ENCODE measurements around the gene PCNX1.

PCNX1 gene

DNA sequence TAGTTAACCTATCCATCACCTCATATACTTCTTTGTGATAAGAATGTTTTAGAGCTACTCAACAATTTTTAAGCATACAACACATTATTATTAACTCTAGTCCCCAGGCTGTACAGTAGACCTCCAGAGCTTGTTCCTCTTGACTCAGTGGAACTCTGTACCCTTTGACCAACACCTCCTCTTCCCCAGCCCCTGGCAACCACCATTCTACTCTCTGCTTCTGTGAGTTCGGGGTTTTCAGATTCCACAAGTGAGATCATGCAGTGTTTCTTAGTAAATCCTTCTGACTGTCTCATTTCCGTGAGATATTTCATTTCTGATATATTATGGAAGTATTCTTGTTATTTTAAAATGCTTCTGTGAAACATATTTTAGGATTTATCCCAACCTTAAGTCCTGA is 200.7 kb downstream of the PCNX1 start:
- Histone ChIP-seq H3K9me3 (ENCODE audit: low read length) (no peaks in the 10 kb centered on the region), H3K4me3 (ENCODE audit: low read depth in 1 of 2, low read length in 2 of 2) (no peak overlapping the region), H3K27ac (ENCODE audit: low read depth, low read length) (no peak overlapping the region), H3K27me3 (ENCODE audit: control insufficient read depth in 1 of 2, insufficient read depth in 2 of 2, low read length in 2 of 2) (no peaks in the 10 kb centered on the region), H3K36me3 (ENCODE audit: insufficient read depth, low read length) (peaks cover 23% of the 10 kb centered on the region), H3K9ac (ENCODE audit: low read length) (no peak overlapping the region), H3K4me1 (ENCODE audit: insufficient read depth, low read length) (no peaks in the 10 kb centered on the region)

DNA sequence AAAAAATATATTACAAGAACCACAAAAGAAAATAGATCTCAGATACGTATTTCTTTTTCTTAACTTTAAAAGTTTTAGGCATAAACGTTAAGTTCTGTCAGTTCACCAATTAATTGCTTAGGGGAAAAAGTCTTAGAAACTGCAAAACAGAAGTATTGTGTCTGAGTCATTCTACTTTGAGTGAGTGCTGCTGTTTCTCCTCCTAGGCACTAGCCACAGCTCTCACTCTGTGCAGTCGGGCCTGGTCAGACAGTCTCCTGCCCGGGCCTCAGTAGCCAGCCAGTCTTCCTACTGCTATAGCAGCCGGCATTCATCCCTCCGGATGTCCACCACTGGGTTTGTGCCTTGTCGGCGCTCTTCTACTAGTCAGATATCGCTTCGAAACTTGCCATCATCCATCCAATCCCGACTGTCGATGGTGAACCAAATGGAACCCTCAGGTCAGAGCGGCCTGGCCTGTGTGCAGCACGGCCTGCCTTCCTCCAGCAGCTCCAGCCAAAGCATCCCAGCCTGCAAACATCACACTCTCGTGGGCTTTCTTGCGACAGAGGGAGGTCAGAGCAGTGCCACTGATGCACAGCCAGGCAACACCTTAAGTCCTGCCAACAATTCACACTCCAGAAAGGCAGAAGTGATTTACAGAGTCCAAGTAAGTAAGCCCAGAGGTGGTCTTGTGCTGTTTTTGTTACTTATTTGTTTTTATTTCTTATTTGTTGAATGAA is 201.3 kb downstream of the PCNX1 start:
- Histone ChIP-seq H3K36me3 (ENCODE audit: insufficient read depth, low read length) (peaks cover 19% of the 10 kb centered on the region), H3K4me1 (ENCODE audit: insufficient read depth, low read length) (no peaks in the 10 kb centered on the region), H3K9me3 (ENCODE audit: low read length) (no peaks in the 10 kb centered on the region), H3K27ac (ENCODE audit: low read depth, low read length) (no peak overlapping the region), H3K9ac (ENCODE audit: low read length) (no peak overlapping the region), H3K27me3 (ENCODE audit: control insufficient read depth in 1 of 2, insufficient read depth in 2 of 2, low read length in 2 of 2) (no peaks in the 10 kb centered on the region), H3K4me3 (ENCODE audit: low read depth in 1 of 2, low read length in 2 of 2) (no peak overlapping the region)

DNA sequence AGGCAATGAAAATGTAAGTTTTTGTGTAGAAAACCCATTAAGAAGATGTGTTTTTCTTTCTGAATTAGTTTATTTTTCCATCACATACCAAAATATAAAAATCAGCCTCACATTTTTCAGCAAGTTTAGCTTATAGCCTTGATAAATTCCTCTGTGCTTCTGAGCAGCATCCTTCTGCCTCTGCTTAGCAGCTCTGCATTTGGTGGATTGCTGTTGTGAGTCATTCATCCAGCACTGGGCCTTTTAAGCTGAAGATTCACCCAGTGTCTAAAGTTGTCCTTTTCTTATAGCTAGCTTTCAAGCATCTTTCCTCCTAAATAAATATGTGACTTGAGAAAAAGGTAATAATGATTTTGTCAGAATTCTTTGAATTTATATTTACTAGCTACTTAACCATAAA is 206.1 kb downstream of the PCNX1 start:
- H3K9ac ChIP-seq (ENCODE audit: low read length) = no peak overlapping the region
- H3K27me3 ChIP-seq (ENCODE audit: control insufficient read depth in 1 of 2, insufficient read depth in 2 of 2, low read length in 2 of 2) = no peaks in the 10 kb centered on the region
- peaks cover 6% of the 10 kb centered on the region for H3K36me3 ChIP-seq (ENCODE audit: insufficient read depth, low read length)
- peaks cover 22% of the 10 kb centered on the region for H3K4me1 ChIP-seq (ENCODE audit: insufficient read depth, low read length)
- no peak overlapping the region for H3K4me3 ChIP-seq (ENCODE audit: low read depth in 1 of 2, low read length in 2 of 2)
- H3K9me3 ChIP-seq (ENCODE audit: low read length) = no peaks in the 10 kb centered on the region
- no peak overlapping the region for H3K27ac ChIP-seq (ENCODE audit: low read depth, low read length)

DNA sequence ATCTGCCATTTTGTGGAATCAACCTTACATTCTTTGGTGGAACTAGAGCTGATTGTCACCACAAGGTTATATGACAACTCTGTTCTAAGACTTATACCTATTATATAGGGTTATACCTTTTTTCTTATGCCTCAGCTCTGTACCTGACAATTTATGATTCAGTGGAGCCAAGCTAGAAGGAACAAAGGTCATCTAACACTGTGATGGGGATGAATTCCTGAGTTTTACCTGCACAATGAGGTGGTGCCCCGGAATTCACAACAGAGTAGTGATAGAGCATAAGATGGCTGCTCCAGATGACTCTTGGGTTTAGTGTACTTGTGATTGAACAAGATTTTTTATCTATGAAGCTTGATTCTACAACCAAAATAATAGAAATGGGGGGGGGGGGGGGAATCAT is 207.3 kb downstream of the PCNX1 start:
- no peak overlapping the region for H3K27ac ChIP-seq (ENCODE audit: low read depth, low read length)
- no peaks in the 10 kb centered on the region for H3K9me3 ChIP-seq (ENCODE audit: low read length)
- H3K36me3 ChIP-seq (ENCODE audit: insufficient read depth, low read length) = no peaks in the 10 kb centered on the region
- no peaks in the 10 kb centered on the region for H3K27me3 ChIP-seq (ENCODE audit: control insufficient read depth in 1 of 2, insufficient read depth in 2 of 2, low read length in 2 of 2)
- H3K4me3 ChIP-seq (ENCODE audit: low read depth in 1 of 2, low read length in 2 of 2) = no peak overlapping the region
- peaks cover 29% of the 10 kb centered on the region for H3K4me1 ChIP-seq (ENCODE audit: insufficient read depth, low read length)
- H3K9ac ChIP-seq (ENCODE audit: low read length) = no peak overlapping the region

DNA sequence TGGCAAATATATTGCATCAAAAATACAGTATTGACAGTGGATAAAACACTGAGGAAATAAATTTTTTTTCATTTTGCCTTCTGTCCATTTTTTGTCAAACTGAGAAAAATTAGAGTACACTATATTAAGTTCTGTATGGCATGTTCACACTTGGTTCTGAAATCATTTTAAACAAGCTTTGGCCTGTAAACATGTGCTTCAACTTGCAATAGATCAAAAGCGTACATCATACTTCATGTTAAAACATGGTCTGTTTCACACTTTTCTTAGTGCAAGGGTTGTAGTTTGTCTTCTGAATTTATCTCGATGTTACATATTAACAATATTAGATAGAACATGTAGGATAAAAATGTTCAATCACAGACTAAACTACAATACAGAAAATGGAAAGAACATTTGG is 208.0 kb downstream of the PCNX1 start:
- H3K27me3 ChIP-seq (ENCODE audit: control insufficient read depth in 1 of 2, insufficient read depth in 2 of 2, low read length in 2 of 2) = no peaks in the 10 kb centered on the region
- no peaks in the 10 kb centered on the region for H3K36me3 ChIP-seq (ENCODE audit: insufficient read depth, low read length)
- no peaks in the 10 kb centered on the region for H3K9me3 ChIP-seq (ENCODE audit: low read length)
- no peak overlapping the region for H3K4me3 ChIP-seq (ENCODE audit: low read depth in 1 of 2, low read length in 2 of 2)
- peaks cover 29% of the 10 kb centered on the region for H3K4me1 ChIP-seq (ENCODE audit: insufficient read depth, low read length)
- H3K9ac ChIP-seq (ENCODE audit: low read length) = no peak overlapping the region
- H3K27ac ChIP-seq (ENCODE audit: low read depth, low read length) = no peak overlapping the region

DNA sequence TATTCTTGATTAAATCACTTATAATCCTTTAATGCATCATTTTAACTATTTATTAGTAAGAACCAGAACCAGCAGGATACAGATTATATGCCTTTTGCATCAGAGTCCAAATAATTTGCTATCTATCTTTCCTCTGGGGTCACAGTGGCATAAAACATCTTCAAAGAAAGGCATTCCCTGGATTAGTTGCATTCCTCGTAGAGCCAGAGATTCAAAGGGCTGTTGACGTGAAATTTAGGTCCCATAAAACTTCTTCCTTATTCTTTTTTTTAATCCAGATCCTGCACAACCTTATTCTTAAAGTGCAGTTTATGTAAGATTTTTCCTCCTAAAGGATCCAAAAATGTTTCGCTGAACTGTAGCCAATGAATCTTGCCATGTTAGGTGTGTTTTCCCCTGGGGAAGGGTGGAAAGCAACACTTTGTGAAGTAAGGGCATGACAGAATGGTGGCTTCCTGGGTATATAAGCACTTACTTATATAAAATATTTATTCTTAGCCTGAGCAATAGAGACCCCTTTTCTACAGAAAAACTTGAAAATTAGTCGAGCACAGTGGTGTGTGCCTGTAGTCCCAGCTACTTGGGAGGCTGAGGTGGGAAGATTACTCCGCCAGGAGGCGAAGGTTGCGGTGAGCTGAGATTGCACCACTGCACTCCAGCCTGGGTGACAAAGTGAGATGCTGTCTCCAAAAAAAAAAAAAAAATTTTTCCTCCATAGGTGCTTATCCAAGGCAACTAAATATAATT is 208.7 kb downstream of the PCNX1 start:
- Histone ChIP-seq H3K4me3 (ENCODE audit: low read depth in 1 of 2, low read length in 2 of 2) (no peak overlapping the region), H3K9ac (ENCODE audit: low read length) (no peak overlapping the region), H3K36me3 (ENCODE audit: insufficient read depth, low read length) (no peaks in the 10 kb centered on the region), H3K27ac (ENCODE audit: low read depth, low read length) (no peak overlapping the region), H3K4me1 (ENCODE audit: insufficient read depth, low read length) (peaks cover 29% of the 10 kb centered on the region), H3K27me3 (ENCODE audit: control insufficient read depth in 1 of 2, insufficient read depth in 2 of 2, low read length in 2 of 2) (no peaks in the 10 kb centered on the region), H3K9me3 (ENCODE audit: low read length) (no peaks in the 10 kb centered on the region)

DNA sequence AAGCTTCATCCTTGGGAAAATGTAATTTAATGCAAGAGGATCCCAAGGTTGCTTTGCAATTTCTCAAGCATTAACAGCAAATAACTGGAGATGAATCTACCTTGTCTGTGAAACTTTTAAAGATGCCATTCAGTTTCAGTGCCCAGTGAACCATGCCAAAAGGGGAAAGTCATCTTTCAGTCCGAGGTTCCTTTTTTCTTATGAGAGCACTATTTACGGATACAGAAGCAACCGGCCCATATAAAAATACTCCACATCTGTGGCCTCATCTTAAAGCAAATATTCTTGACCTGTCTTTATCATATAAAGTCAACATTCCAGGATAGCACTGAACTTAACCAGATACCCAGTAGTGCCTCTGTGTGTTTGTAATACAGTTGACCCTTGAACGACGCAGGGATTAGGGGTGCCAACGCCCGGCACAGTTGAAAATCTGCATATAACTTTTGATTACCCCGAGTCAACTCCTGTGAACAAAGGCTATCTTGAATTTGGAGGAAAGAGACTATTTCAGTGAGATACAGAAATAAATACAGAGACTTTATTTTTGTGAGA is 209.4 kb downstream of the PCNX1 start:
- Histone ChIP-seq H3K27ac (ENCODE audit: low read depth, low read length) (no peak overlapping the region), H3K9me3 (ENCODE audit: low read length) (no peaks in the 10 kb centered on the region)

DNA sequence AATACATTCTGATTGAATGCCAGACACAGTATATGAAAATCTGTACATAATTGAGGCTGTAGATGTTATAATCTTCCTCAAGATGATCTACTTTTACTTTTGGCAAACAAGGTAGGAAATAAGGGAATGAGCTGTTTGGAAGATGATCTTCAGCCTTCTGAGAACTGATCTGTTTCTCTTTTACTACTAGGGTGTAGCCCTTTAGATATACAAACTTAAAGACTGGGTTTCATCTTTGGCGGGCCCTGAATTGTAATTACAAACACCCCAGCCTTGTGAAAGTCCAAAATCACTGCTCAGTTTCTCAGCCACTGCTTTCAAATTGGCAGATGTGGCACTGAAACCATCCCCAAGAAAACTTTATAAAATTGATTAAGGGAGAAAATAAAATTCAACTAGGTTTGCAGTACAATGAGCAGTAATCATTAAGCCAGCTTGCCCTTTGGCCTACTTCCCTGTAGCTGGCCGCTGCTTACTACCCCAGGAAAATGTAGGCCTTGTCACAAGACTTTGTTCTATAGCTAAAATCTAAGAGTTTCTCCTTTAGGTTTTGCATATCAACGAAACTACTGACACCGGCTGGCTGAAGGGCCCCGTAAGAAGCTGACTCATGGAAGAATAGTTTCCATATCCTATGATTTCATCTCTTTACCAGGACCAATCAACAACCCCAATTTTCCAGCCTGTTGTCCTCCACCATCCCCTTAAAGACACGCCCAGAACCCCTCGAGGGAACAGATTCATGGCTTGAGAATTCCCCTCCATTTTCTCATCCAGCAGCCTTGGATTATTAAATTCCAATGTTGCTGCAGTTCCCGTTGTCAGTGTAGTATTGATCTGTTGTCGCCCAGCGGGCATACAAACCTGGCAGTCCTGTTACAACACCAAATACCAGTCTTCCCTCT is 210.8 kb downstream of the PCNX1 start:
- Histone ChIP-seq H3K27me3 (ENCODE audit: control insufficient read depth in 1 of 2, insufficient read depth in 2 of 2, low read length in 2 of 2) (no peaks in the 10 kb centered on the region), H3K4me1 (ENCODE audit: insufficient read depth, low read length) (peaks cover 29% of the 10 kb centered on the region), H3K36me3 (ENCODE audit: insufficient read depth, low read length) (no peaks in the 10 kb centered on the region), H3K27ac (ENCODE audit: low read depth, low read length) (no peak overlapping the region), H3K9me3 (ENCODE audit: low read length) (no peaks in the 10 kb centered on the region), H3K4me3 (ENCODE audit: low read depth in 1 of 2, low read length in 2 of 2) (no peak overlapping the region), H3K9ac (ENCODE audit: low read length) (no peak overlapping the region)

More for the DNA sequence above, 209.4 kb downstream of the PCNX1 start:
- Histone ChIP-seq H3K27me3 (ENCODE audit: control insufficient read depth in 1 of 2, insufficient read depth in 2 of 2, low read length in 2 of 2) (no peaks in the 10 kb centered on the region), H3K4me1 (ENCODE audit: insufficient read depth, low read length) (peaks cover 29% of the 10 kb centered on the region), H3K4me3 (ENCODE audit: low read depth in 1 of 2, low read length in 2 of 2) (no peak overlapping the region), H3K9ac (ENCODE audit: low read length) (no peak overlapping the region), H3K36me3 (ENCODE audit: insufficient read depth, low read length) (no peaks in the 10 kb centered on the region)

DNA sequence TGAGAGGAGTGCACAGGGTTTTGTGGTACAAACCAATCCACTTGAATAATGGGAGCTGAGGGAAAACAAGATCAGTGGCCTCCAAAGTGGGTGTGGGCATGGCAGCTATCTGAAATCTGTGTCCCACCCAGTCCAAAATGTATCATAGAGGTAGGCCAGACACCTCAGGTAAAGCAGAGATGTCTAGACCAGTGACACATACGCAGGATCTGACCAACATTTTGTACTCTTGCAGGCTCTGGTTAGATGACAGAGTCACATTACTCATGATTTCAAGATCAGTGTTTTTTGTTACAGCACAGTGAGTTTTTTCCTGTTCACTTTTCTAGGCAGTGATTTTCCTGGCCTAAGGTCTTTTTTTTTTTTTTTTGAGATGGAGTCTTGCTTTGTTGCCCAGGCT is 211.8 kb downstream of the PCNX1 start:
- H3K27me3 ChIP-seq (ENCODE audit: control insufficient read depth in 1 of 2, insufficient read depth in 2 of 2, low read length in 2 of 2) = no peaks in the 10 kb centered on the region
- peaks cover 29% of the 10 kb centered on the region for H3K4me1 ChIP-seq (ENCODE audit: insufficient read depth, low read length)
- H3K27ac ChIP-seq (ENCODE audit: low read depth, low read length) = no peak overlapping the region
- no peak overlapping the region for H3K9ac ChIP-seq (ENCODE audit: low read length)
- H3K36me3 ChIP-seq (ENCODE audit: insufficient read depth, low read length) = no peaks in the 10 kb centered on the region
- no peaks in the 10 kb centered on the region for H3K9me3 ChIP-seq (ENCODE audit: low read length)
- no peak overlapping the region for H3K4me3 ChIP-seq (ENCODE audit: low read depth in 1 of 2, low read length in 2 of 2)

DNA sequence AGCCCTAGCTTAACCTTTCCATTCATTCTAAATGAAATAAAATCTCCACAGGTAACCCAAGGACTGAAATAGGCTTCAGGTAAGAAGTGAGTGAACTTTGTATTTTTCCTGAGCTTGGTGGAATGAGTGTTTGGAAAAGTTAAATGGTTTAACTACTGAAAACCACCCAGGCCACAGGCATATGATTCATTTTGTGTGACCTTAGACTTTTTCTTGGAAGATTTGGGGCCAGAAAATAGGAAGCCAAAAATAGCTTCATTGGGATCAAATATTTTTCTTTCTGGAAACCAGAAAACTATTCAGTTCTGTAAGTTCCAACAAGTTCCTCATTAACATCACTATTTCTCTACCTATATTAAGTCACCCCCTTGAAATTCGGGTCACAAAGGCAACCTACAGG is 212.6 kb downstream of the PCNX1 start:
- Histone ChIP-seq H3K9ac (ENCODE audit: low read length) (no peak overlapping the region), H3K4me1 (ENCODE audit: insufficient read depth, low read length) (peaks cover 29% of the 10 kb centered on the region), H3K9me3 (ENCODE audit: low read length) (no peaks in the 10 kb centered on the region), H3K36me3 (ENCODE audit: insufficient read depth, low read length) (no peaks in the 10 kb centered on the region), H3K27ac (ENCODE audit: low read depth, low read length) (no peak overlapping the region), H3K4me3 (ENCODE audit: low read depth in 1 of 2, low read length in 2 of 2) (no peak overlapping the region), H3K27me3 (ENCODE audit: control insufficient read depth in 1 of 2, insufficient read depth in 2 of 2, low read length in 2 of 2) (no peaks in the 10 kb centered on the region)

DNA sequence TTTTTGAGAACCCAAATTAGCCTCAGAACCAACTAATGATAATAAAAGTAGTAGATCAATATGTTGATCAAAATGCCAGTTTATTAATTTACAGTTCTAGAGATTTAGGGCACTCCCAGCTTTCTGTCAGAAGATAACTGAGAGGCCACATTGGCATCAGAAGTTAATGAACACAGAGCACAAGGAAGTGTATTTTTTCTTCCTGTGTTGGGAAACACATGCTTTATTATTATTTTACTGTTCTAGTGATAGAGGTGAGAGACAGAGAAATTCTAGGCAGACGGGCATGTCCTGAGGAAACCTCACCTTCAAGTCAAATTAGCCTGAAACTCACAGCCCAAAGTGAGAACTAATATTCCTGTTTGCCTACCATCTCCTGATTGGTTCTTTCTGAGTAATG is 213.7 kb downstream of the PCNX1 start:
- no peak overlapping the region for H3K9ac ChIP-seq (ENCODE audit: low read length)
- H3K36me3 ChIP-seq (ENCODE audit: insufficient read depth, low read length) = no peaks in the 10 kb centered on the region
- H3K9me3 ChIP-seq (ENCODE audit: low read length) = no peaks in the 10 kb centered on the region
- no peak overlapping the region for H3K4me3 ChIP-seq (ENCODE audit: low read depth in 1 of 2, low read length in 2 of 2)
- H3K4me1 ChIP-seq (ENCODE audit: insufficient read depth, low read length) = peaks cover 26% of the 10 kb centered on the region
- H3K27ac ChIP-seq (ENCODE audit: low read depth, low read length) = no peak overlapping the region
- H3K27me3 ChIP-seq (ENCODE audit: control insufficient read depth in 1 of 2, insufficient read depth in 2 of 2, low read length in 2 of 2) = no peaks in the 10 kb centered on the region
